ENCODE measurements around the gene MIER1.
"Not testable (repeated sequence)": the region's sequence is repeated elsewhere in the genome, so short reads cannot be mapped to it uniquely, and the experiment has no call there.

The MIER1 gene

DNA sequence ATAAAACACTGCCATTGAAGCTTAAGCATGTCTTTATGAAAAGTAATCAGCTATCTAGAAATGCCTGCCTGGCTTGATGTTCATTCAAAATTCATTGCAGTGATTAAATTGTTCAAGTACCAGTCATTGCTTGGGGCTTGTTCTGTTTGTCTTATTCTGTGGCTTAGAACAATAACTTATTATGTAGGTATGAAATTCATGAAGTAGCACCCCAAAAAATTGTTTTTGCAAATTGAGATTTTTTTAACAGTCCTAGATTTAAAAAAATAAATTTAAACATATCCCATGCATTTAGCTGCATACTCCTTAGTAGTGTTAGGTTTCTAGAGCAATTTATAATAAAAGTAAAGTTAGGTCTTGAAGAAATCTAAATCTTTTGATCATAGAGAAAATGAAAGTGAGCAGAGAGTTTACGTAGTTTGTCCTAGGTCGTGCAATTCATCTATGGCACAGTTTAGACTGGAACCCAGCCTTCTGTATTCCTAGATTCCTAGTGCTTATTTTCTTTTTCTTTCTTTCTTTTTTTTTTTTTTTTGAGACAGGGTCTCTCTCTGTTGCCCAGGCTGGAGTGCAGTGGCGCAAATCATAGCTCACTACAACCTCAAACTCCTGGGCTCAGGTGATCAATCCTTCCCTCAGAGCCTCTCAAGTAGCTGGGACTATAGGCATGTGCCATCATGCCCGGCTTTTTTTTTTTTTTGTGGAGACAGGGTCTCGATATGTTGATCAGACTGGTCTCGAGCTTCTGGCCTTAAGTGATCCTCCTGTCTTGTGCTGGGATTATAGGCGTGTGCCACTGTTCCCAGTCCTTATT is 9.3 kb downstream of the MIER1 start:
- in situ Hi-C loops (cut with HindIII; ENCODE audit: low pct_ligation_motif_present, low pct_unique_long_range_greater_than_20kb, low sequenced_read_pairs), result no loop called here
- DNase-seq, result peak; percentile 49

DNA sequence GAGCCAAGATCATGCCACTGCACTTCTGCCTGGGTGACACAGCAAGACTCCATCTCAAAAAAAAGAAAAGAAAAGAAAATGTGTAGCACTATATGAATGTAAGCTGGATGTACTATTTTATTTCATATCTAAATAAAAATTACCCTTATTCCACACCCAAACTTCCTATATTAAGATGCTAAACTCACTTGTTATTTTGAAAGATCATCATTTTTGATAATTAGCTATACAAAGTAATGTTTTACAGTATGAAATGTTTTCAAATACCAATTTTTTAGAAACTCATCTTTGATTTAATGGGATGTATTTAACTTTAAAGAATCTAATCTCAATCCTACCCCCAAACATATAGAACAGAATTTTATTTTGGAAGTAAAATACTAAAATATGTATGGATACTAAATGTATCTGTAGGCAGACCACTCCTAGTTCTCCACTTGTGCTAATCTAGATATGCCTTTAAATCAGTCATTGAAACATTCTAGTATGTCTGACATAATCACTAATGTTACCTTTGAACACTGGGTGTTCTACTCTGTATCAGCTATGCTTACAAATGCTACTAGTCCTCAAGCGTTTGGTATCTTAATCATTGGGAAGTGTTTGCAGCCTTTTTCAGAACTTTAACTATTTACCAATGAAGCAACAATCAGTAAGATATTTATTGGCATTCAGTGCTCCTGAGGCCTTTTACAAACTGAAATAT is 12.9 kb downstream of the MIER1 start:
- no peak for DNase-seq
- in situ Hi-C loops (cut with HindIII; ENCODE audit: low pct_ligation_motif_present, low pct_unique_long_range_greater_than_20kb, low sequenced_read_pairs), result no loop called here

DNA sequence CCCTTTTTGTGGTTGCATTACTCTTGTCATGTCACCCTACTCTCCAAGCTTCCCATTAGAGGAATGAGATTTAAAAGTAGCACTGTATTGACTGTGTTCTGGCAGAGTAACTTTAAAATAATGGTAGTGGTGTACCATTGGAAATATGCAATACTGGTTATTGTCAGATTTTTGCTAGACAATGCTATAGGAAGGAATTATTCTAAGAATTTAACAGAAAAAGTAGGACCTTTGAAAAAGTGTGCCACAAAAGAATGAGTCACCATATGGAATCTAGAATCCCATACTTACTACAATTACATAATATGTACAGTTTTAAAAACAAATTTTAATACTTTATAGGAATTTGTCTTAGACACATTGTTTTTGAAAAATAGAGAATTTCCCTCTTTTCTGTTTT is 13.8 kb downstream of the MIER1 start:
- in situ Hi-C loops (cut with HindIII; ENCODE audit: low pct_ligation_motif_present, low pct_unique_long_range_greater_than_20kb, low sequenced_read_pairs), result no loop called here

DNA sequence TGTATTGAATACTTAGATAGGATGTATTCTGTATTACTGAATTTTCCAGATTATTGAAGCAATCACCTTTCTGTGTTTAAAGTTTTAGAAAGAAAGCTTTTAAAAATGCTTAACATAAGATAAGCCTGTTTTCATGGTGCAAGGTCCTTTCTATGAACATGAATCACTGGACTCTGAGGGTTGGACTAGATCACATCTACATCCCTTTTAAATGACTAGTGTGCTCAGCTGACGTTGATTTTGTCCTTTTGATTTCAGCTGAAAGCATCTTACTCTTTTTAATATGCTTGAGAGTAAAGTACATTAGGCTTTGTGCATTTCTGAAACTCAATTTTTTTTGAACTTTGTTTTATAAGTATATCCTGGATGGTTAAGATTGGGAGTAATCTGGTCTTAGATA is 16.2 kb downstream of the MIER1 start:
- in situ Hi-C loops (cut with HindIII; ENCODE audit: low pct_ligation_motif_present, low pct_unique_long_range_greater_than_20kb, low sequenced_read_pairs), result no loop called here
- DNase-seq, result no peak

More for the DNA sequence above, 13.8 kb downstream of the MIER1 start:
- DNase-seq, result peak; percentile 29

DNA sequence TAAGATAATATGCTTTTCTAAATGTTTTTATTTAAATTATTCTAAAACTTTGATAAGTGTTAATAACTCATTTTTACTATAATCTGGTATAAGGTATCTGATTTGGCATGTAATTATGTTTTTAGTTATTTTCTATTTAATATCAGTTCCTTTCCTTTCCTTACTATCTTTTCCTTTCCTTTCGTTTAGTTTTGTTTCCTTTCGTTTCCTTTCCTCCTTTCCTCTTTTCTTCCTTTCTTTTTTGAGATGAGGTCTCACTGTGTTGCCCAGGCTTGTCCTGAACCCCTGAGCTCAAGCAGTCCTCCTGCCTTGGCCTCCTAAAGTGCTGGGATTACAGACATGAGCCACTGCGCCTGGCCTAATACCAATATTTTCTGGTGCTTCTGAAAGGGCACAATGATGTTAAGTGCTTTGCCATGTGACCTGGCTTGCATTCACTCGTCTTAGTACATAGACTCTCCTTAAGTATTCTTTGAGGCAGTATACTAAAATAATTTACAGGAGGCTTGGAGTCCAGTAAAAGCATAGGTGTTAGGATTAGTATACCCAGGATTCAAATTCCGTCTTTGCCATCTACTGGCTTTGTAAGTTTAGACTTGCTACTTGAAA is 18.7 kb downstream of the MIER1 start:
- DNase-seq, result peak; percentile 12
- in situ Hi-C loops (cut with HindIII; ENCODE audit: low pct_ligation_motif_present, low pct_unique_long_range_greater_than_20kb, low sequenced_read_pairs), result no loop called here

DNA sequence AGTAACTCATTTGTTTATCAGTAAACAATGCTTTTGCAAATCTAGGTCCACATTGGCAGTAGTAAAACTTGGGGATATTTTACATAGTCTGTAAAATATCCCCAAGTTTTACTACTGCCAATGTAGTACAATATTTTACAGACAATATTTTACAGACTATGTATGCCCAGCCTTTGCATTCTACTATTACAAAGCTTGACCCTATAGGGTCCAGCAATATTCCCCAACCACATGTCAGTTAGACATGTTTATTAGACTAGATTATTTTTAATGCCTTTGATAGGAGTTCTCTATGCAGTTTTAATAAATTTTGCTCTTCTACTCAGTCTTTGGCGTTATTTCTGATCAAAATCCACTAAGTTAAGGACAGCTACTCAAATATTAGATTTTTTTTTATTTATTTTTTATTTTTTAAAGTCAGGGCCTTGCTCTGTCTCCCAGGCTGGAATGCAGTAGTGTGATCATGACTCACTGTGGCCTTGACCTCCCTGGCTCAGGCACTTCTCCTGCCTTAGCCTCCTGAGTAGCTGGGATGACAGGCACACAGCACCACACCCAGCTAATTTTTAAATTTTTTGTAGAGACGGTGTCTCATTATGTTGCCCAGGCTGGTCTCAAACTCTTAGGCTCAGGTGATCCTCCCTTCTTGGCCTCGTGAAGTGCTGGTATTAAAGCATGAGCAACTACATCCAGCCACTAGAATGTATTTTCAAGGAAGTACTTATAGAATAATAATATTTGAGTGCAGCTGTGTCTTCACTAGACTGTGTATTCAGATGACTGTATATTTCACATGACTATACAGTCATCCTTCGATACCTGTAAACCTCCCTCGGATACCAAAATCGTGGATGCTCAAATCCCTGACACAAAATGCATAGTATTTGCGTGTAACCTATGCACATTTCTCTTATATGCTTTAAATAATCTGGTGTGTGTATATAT is 19.8 kb downstream of the MIER1 start:
- in situ Hi-C loops (cut with HindIII; ENCODE audit: low pct_ligation_motif_present, low pct_unique_long_range_greater_than_20kb, low sequenced_read_pairs), result no loop called here
- DNase-seq, result peak; percentile 81

DNA sequence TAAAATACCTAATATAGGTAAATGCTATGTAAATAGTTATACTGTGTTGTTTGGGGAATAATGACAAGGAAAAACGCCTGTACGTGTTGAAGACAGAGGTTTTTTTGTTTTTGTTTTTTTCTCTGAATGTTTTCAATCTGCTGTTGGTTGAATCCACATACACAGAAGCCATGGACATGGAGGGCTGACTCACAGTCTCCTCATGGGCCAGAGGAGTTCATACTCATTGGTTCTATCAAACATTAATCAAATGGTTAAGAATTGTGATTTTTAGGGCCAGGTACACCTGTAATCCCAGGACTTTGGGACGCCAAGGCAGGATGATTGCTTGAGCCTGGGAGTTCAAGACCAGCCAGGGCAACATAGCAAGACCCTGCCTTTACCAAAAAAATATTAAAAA is 20.5 kb downstream of the MIER1 start:
- DNase-seq, result peak; percentile 72
- in situ Hi-C loops (cut with HindIII; ENCODE audit: low pct_ligation_motif_present, low pct_unique_long_range_greater_than_20kb, low sequenced_read_pairs), result no loop called here

DNA sequence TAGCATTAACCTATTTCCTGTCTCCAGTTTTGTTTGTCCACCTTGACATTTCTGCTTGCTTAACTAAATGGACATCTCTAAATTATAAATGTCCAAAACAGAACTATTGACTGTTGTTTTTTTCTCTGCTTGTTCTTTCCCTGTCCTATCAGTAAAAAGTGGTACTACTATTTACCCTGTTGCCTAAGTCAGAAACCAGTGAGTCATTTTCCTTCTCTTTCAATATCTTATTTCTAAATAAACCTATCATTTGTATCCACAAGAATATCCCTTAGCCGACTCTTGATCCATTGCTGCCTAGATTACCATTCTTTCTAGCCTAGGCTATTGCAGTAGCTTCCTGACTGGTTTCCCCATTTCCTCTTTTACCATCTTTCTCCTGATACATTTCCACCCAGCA is 22.5 kb downstream of the MIER1 start:
- no peak for DNase-seq
- in situ Hi-C loops (cut with HindIII; ENCODE audit: low pct_ligation_motif_present, low pct_unique_long_range_greater_than_20kb, low sequenced_read_pairs), result no loop called here

DNA sequence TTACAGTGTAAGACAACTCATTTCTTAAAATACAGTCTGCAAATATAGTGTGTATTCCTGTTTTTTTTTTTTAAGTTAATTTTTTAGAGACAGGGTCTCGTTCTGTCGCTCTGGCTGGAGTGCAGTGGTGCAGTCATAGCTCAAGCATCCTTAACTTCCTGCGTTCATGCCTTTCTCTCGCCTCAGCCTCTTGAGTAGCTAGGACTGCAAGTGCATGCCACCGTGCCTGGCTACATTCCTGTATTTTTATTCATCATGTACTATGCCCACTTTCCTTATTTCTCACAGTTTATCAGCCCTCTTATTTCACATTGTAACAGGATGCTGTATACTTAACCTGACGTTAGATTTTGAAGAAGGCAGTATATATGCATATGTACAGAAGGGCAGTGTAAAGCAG is 26.7 kb downstream of the MIER1 start:
- in situ Hi-C loops (cut with HindIII; ENCODE audit: low pct_ligation_motif_present, low pct_unique_long_range_greater_than_20kb, low sequenced_read_pairs), result no loop called here
- no peak for DNase-seq

DNA sequence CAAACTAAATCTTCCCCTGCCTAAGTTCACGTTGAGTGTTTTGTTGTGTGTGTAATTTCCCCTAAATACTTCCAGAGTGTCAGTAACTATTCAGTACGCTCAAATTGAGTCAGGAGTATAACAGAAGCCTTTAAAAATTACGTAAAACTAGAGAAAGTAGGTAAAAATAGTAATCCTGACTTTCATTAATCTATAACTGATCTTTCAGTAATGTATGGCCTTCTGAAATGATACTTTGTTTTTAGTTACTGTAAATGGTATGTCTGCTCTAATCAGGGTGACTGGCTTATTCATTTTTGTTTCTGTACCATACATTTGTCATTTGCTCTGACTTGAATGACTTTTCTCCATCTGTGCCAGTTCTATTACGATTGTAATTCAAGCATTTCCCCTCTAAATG is 29.4 kb downstream of the MIER1 start:
- in situ Hi-C loops (cut with HindIII; ENCODE audit: low pct_ligation_motif_present, low pct_unique_long_range_greater_than_20kb, low sequenced_read_pairs), result no loop called here
- no peak for DNase-seq

DNA sequence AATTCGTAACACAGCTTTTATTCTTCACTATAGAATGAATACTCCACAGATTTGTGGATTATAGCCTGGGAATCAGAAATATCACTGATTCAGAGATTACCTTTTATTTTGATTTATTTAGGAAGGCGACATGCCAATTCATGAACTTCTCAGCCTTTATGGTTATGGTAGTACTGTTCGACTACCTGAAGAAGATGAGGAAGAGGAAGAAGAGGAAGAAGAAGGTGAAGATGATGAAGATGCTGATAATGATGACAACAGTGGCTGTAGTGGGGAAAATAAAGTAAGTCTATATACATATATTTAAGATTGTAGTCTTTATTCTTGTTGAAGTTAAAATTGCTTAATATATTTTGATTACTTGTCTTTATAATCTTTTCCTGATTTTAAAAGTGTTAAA is 33.1 kb downstream of the MIER1 start:
- in situ Hi-C loops (cut with HindIII; ENCODE audit: low pct_ligation_motif_present, low pct_unique_long_range_greater_than_20kb, low sequenced_read_pairs), result no loop called here
- DNase-seq, result no peak

DNA sequence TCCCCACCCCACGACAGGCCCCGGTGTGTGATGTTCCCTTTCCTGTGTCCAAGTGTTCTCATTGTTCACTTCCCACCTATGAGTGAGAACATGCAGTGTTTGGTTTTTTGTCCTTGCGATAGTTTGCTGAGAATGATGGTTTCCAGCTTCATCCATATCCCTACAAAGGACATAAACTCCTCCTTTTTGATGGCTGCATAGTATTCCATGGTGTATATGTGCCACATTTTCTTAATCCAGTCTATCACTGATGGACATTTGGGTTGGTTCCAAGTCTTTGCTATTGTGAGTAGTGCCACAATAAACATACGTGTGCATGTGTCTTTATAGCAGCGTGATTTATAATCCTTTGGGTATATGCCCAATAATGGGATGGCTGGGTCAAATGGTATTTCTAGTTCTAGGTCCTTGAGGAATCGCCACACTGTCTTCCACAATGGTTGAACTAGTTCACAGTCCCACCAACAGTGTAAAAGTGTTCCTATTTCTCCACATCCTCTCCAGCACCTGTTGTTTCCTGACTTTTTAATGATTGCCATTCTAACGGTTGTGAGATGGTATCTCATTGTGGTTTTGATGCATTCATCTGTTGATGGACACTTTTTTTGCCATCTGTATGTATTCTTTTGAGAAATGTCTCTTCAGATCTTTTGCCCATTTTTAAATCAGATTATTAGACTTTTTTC is 41.5 kb downstream of the MIER1 start:
- DNase-seq; in situ Hi-C loops (cut with HindIII; ENCODE audit: low pct_ligation_motif_present, low pct_unique_long_range_greater_than_20kb, low sequenced_read_pairs): not testable (repeated sequence)

DNA sequence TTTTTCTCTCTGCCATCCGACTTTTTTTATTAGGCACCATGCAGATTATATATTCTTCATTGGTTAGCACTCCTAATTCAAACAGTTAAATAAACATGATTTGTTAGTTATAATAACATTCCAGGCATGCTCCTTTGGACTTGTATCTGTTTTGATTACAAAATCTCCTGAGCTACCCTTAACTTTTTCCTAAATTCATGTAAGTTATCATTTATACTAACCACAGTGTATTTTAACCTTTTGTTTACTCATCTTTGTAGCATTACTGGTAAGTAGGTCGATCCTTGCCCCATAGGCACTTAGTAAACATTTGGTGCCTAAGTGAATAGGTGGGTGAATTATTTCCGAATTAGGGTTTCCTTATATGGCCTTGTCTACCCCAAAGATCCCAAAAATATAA is 43.8 kb downstream of the MIER1 start:
- DNase-seq, result no peak
- in situ Hi-C loops (cut with HindIII; ENCODE audit: low pct_ligation_motif_present, low pct_unique_long_range_greater_than_20kb, low sequenced_read_pairs), result no loop called here

DNA sequence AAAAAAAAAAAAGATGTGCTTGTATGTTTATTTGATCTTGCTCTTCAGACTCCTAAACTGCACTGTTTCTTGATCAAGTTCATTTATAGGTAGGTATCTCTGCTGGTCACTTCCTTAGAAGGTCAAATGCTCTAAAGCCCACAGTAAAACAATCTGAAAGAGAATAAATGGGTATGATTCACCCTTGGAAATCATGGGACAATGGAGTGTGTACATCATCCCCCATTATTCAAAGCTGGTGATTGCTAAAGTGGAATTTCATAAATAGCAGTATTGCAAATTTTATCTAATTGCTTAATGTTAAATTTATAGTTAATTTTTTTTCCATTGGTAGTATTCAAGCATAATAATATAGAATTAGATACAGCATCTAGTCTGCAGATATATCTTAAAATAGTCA is 53.4 kb downstream of the MIER1 start:
- no peak for DNase-seq
- in situ Hi-C loops (cut with HindIII; ENCODE audit: low pct_ligation_motif_present, low pct_unique_long_range_greater_than_20kb, low sequenced_read_pairs), result no loop called here

DNA sequence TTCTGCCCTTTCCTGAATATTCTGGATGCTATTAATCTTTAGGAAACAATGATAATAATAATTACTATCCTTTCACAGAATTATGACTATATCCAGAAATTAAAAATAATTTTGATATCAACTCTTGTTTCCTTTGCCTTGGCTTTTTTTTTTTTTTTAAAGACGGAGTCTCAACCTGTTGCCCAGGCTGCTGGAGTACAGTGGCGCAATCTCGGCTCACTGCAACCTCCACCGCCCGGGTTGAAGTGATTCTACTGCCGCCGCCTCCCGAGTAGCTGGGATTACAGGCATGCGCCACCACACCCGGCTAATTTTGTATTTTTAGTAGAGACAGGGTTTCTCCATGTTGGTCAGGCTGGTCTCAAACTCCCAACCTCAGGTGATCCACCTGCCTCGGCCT is 54.8 kb downstream of the MIER1 start:
- DNase-seq; in situ Hi-C loops (cut with HindIII; ENCODE audit: low pct_ligation_motif_present, low pct_unique_long_range_greater_than_20kb, low sequenced_read_pairs): not testable (repeated sequence)

DNA sequence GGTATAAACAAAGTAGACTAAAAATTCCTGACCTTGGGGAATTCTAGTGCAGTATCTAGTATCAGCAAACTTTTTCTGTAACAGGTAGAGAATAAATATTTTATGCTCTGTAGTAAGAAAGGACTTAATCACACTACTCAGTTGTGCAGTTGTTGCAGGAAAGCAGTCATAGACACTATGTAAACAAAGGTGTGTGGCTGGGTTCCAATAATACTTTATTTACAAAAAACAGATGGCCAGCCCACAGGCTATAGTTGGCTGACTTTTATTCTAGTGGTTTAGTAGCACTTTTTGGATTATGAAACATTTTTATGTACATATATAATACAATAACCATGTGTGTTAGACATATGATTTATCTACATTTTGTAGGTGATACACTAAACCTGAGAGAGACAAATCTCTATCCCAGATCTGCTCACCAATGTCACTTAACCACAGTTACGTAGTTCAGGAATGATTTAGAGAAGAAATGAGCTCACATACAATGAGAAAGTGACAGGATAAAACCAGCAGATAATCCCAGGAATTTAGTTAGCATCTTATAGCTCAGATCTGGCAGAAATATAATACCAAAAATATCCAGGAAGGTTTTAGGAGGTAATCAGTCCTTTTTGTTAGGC is 56.1 kb downstream of the MIER1 start:
- in situ Hi-C loops (cut with HindIII; ENCODE audit: low pct_ligation_motif_present, low pct_unique_long_range_greater_than_20kb, low sequenced_read_pairs), result no loop called here
- DNase-seq, result peak; percentile 34

DNA sequence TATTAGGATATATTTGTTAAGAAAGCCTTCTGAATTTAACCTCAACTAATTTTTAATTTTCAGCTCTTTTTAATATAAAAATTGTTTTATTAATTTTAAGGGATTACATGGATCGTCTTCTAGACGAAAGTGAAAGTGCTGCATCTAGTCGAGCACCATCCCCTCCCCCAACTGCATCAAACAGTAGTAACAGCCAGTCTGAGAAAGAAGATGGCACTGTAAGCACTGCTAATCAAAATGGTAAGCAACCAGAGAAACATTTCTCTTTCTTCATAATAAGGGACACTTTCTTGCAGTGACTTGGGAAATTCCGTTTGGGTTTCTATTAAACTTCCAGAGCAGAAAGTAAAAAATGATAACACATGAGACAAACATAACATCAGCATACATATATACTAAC is 56.9 kb downstream of the MIER1 start:
- DNase-seq, result peak; percentile 60
- in situ Hi-C loops (cut with HindIII; ENCODE audit: low pct_ligation_motif_present, low pct_unique_long_range_greater_than_20kb, low sequenced_read_pairs), result no loop called here

Data from ACHN (cell line).